ENCODE measurements around the gene CMPK2.

Gene CMPK2

DNA sequence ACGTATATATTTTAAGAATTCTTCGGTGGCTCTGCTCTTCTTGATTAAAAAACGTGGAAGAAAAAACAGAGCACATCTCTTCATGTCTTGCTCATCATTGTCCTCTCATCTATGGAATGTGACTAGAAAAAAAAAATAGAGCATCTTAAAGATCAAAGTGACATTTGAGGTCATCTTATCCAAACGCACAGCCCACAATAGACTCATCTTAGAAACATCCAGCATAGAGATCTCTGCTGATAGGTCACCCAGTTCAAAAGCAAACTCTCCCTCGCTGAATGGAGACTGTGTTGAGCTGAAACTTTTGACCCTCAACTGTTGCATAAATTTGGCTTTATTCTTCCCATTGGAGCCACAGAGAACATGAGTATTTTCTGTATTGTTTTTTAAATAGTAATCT, 65.2 kb downstream of the CMPK2 start:
- DNase-seq = no peak
